GM21367 (cell line): ENCODE results near the gene SERPINB3.
"Not testable (repeated sequence)": the region's sequence is repeated elsewhere in the genome, so short reads cannot be mapped to it uniquely, and the experiment has no call there.

Experiments used
- ATAC-seq: cut with Tn5 transposase; IDR thresholded peaks from one replicate; pipeline ENCODE4 v1.9.1; 2021; ENCODE audit not compliant: unreplicated experiment

The SERPINB3 gene

GRCh38 chr18:63648241-63648640 lies 13.5 kb downstream of the SERPINB3 start:
- ATAC-seq = no peak

GRCh38 chr18:63646936-63647335 lies 14.8 kb downstream of the SERPINB3 start:
- ATAC-seq = no peak

- ATAC-seq = not testable (repeated sequence)
Observed at GRCh38 chr18:63644694-63645093, 17.0 kb downstream of the SERPINB3 start.

- not testable (repeated sequence) for ATAC-seq
Observed at GRCh38 chr18:63644142-63644541, 17.6 kb downstream of the SERPINB3 start, which contains the start of gene SERPINB4. TSS of gene SERPINB4 (minus strand) at chr18:63644256. CDS start at chr18:63643577, 679 bp downstream.

GRCh38 chr18:63642668-63643356 lies 18.9 kb downstream of the SERPINB3 start:
- ATAC-seq = not testable (repeated sequence)

- ATAC-seq = not testable (repeated sequence)
Observed at GRCh38 chr18:63641157-63641680, 20.5 kb downstream of the SERPINB3 start.

DNA sequence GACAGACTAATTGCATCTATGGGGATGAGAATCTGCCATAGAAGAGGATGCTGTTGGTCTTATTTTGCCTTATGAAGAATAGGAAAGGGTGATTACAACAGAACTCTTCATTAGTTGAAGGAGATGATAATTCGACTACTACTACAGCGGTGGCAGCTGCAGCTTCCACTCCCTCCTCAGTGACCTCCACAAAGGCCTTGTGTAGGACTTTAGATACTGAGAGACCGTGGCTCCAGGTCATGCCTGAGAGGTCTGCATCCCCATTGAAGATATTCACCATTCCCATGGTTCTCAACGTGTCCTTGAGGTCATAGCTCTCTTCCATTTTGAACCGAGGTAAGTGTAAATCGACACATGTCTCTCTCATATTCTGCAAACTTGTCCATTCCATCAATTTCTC lies 24.0 kb downstream of the SERPINB3 start:
- no peak for ATAC-seq

- ATAC-seq = no peak
Observed at GRCh38 chr18:63627819-63628218, 33.9 kb downstream of the SERPINB3 start.

DNA sequence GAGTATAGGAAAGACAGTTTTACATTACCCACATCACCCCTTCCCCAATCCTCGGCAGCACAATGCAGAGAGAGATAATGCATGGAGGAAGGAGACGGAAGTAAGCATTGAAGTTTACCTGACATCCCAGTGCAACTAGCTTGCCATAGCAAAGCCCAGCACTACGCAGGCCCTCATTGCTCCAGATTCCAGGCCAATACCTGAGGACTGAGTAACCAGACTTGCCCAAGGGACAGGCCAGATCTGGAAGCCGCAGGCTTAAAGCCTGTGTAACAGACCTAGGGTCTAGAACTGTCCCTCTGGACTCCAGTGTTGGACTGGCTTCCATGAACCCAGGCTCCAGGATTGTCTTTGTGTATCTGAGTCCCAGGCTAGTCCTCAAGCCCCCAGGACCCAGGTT lies 35.3 kb downstream of the SERPINB3 start:
- ATAC-seq = no peak

DNA sequence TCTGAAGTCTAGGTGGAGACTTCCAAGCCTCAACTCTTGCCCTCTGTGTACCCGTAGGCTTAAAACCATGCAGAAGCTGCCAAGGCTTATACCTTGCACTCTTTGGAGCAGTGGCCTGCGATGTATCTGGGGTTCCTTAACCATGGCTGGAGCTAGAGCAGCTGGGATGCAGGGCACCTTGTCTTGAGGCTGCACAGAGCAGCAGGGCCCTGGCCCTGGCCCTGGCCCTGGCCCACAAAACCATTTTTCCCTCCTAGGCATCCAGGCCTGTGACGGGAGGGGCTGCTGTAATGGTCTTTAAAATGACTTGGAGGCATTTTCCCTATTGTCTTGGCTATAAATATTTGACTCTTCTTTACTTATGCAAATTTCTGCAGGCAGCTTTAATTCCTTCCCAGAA lies 36.8 kb downstream of the SERPINB3 start:
- no peak for ATAC-seq

DNA sequence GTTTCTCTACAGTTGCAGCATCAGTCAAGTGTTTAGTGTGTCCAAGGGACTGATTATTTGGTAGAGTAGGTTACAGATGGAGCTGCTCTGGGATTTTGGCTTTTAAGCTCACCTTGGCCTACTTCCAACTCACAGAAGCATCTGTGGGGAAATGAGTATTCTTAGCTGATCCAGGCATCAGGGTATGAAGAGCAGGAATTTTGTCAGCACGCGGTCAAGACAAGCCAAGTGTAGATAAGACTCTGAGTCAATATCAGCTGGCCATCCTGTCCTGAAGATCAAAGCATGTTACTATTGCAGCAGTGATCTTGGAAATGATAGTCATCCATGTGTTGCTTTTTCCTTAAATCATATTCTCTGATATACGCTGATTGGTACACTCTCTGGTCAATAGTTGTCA lies 42.0 kb downstream of the SERPINB3 start:
- ATAC-seq = no peak

GRCh38 chr18:63617915-63618234 lies 43.8 kb downstream of the SERPINB3 start:
- no peak for ATAC-seq

GRCh38 chr18:63617049-63617914 lies 44.4 kb downstream of the SERPINB3 start:
- no peak for ATAC-seq

DNA sequence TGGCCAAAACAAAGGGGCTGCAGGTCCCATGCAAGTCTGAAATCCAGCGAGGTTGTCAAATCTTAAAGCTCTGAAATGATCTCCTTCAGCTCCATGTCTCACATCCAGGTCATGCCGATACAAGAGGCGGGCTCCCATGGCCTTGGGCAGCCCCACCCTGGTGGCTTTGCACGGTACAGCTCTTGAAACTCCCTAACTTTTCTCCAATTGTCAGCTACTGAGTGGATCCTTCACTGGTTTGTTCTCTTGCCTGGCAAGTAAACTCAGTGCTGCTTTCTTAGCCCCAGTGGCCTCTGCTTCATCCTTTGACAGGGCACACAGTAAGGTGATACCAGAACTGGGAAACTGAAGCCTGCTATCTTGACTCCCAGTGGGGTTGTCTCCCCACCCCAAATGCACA lies 48.3 kb downstream of the SERPINB3 start:
- no peak for ATAC-seq

DNA sequence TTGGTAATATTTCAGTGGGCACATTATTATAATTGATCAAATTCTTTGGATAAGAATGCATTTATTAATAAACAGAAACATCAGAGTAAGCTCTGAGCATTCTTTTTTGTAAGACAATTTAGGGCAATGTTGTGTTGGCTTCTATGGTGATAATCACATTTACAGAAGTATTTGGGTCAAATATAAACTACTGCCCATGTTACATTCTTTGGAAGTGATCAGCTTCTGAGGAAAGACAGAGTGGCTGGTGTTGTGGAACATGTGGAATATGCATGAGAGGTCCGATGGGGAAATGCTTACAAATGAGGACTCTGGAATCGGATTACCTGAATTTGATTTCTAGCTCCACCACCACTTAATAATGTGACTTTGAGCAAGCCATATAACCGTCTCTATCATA lies 55.2 kb downstream of the SERPINB3 start:
- ATAC-seq = no peak
